Measurements from ENCODE around the gene DUOXA1.
"Not testable (repeated sequence)": the region's sequence is repeated elsewhere in the genome, so short reads cannot be mapped to it uniquely, and the experiment has no call there.

The DUOXA1 gene

GRCh38 chr15:45105586-45105985, 24.1 kb downstream of the DUOXA1 start:
- H3K27ac ChIP-seq (replicated peaks): no peak overlapping the region
- no peak for TF ChIP-seq GABPA (IDR thresholded peaks at IDR 0.05; ENCODE audit: low read depth)
- TF ChIP-seq, protein P1, sequence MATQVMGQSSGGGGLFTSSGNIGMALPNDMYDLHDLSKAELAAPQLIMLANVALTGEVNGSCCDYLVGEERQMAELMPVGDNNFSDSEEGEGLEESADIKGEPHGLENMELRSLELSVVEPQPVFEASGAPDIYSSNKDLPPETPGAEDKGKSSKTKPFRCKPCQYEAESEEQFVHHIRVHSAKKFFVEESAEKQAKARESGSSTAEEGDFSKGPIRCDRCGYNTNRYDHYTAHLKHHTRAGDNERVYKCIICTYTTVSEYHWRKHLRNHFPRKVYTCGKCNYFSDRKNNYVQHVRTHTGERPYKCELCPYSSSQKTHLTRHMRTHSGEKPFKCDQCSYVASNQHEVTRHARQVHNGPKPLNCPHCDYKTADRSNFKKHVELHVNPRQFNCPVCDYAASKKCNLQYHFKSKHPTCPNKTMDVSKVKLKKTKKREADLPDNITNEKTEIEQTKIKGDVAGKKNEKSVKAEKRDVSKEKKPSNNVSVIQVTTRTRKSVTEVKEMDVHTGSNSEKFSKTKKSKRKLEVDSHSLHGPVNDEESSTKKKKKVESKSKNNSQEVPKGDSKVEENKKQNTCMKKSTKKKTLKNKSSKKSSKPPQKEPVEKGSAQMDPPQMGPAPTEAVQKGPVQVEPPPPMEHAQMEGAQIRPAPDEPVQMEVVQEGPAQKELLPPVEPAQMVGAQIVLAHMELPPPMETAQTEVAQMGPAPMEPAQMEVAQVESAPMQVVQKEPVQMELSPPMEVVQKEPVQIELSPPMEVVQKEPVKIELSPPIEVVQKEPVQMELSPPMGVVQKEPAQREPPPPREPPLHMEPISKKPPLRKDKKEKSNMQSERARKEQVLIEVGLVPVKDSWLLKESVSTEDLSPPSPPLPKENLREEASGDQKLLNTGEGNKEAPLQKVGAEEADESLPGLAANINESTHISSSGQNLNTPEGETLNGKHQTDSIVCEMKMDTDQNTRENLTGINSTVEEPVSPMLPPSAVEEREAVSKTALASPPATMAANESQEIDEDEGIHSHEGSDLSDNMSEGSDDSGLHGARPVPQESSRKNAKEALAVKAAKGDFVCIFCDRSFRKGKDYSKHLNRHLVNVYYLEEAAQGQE (IDR thresholded peaks at IDR 0.05; ENCODE audit: insufficient replicate concordance, low read depth): no peak
- TF ChIP-seq SPI1 (IDR thresholded peaks at IDR 0.05; ENCODE audit: borderline replicate concordance, low read depth): no peak
- no peak for TF ChIP-seq POLR2AphosphoS5 (IDR thresholded peaks at IDR 0.05; ENCODE audit: low read depth)
- TF ChIP-seq, protein P2, sequence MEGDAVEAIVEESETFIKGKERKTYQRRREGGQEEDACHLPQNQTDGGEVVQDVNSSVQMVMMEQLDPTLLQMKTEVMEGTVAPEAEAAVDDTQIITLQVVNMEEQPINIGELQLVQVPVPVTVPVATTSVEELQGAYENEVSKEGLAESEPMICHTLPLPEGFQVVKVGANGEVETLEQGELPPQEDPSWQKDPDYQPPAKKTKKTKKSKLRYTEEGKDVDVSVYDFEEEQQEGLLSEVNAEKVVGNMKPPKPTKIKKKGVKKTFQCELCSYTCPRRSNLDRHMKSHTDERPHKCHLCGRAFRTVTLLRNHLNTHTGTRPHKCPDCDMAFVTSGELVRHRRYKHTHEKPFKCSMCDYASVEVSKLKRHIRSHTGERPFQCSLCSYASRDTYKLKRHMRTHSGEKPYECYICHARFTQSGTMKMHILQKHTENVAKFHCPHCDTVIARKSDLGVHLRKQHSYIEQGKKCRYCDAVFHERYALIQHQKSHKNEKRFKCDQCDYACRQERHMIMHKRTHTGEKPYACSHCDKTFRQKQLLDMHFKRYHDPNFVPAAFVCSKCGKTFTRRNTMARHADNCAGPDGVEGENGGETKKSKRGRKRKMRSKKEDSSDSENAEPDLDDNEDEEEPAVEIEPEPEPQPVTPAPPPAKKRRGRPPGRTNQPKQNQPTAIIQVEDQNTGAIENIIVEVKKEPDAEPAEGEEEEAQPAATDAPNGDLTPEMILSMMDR (IDR thresholded peaks at IDR 0.05; ENCODE audit: insufficient read depth, low read length): no peak
- DNase-seq (ENCODE audit: low read depth in 1 of 2, low spot score in 1 of 2): no peak
- H3K4me3 ChIP-seq (replicated peaks; ENCODE audit: insufficient read depth, low read length): no peak overlapping the region
- peaks cover 9% of the 10 kb centered on the region for H3K27me3 ChIP-seq (ENCODE audit: insufficient read depth, poor library complexity, severe bottlenecking)

- DNase-seq (ENCODE audit: low read depth in 1 of 2, low spot score in 1 of 2); H3K27ac ChIP-seq (replicated peaks); H3K4me3 ChIP-seq (replicated peaks; ENCODE audit: insufficient read depth, low read length); H3K27me3 ChIP-seq (ENCODE audit: insufficient read depth, poor library complexity, severe bottlenecking): not testable (repeated sequence)
Measured at GRCh38 chr15:45104170-45104569, 25.5 kb downstream of the DUOXA1 start.

DNA sequence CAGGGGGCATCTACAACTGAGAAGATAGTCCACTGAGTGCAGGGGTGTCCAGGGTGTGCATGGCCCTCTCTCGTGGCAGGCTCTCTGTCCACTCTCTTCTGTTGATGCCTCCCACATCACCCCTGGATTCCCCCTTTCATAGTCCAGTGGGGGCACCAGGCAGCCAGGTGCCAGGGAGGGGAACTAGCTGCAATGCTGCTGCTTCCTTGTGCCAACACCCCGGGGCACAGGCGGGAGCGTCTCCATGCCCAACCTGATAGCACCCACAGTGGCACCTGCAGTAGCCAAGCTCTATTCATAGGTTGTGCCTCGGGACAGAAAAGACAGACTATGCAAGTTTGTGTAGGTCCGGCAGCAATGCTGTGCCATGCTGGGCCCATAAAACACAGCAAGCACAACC, 27.5 kb downstream of the DUOXA1 start:
- TF ChIP-seq SPI1 (IDR thresholded peaks at IDR 0.05; ENCODE audit: borderline replicate concordance, low read depth): no peak
- TF ChIP-seq GABPA (IDR thresholded peaks at IDR 0.05; ENCODE audit: low read depth): no peak
- TF ChIP-seq, protein P2 (IDR thresholded peaks at IDR 0.05; ENCODE audit: insufficient read depth, low read length): no peak
- TF ChIP-seq POLR2AphosphoS5 (IDR thresholded peaks at IDR 0.05; ENCODE audit: low read depth): no peak
- TF ChIP-seq, protein P1 (IDR thresholded peaks at IDR 0.05; ENCODE audit: insufficient replicate concordance, low read depth): no peak
- Histone ChIP-seq H3K27me3 (ENCODE audit: insufficient read depth, poor library complexity, severe bottlenecking) (no peaks in the 10 kb centered on the region), H3K27ac (replicated peaks) (no peak overlapping the region)

DNA sequence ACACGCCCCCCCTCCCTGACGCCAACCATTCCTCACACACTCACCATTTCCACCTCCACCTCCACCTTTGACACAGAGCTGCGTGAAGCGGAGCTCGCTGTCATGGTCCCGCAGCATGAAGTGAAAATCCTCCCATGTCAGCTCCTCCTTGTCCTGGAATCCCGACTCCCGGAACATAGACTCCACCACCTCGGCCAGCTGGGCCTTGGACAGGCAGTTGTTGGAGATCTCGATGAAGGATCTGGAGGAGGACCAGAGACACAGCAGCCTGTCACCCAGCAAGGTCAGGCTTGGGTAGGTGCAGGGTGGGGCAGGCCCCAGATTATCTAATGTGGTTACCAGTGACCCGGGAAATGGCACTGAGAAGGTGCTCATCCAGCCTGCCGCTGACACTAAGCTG, 27.9 kb downstream of the DUOXA1 start:
- Histone ChIP-seq H3K27ac (replicated peaks) (no peak overlapping the region), H3K27me3 (ENCODE audit: insufficient read depth, poor library complexity, severe bottlenecking) (no peaks in the 10 kb centered on the region), H3K4me3 (replicated peaks; ENCODE audit: insufficient read depth, low read length) (no peak overlapping the region)
- no peak for DNase-seq (ENCODE audit: low read depth in 1 of 2, low spot score in 1 of 2)
- TF ChIP-seq, protein P2 (IDR thresholded peaks at IDR 0.05; ENCODE audit: insufficient read depth, low read length): no peak
- TF ChIP-seq POLR2AphosphoS5 (IDR thresholded peaks at IDR 0.05; ENCODE audit: low read depth) (no peak), SPI1 (IDR thresholded peaks at IDR 0.05; ENCODE audit: borderline replicate concordance, low read depth) (no peak), GABPA (IDR thresholded peaks at IDR 0.05; ENCODE audit: low read depth) (no peak)
- TF ChIP-seq, protein P1 (IDR thresholded peaks at IDR 0.05; ENCODE audit: insufficient replicate concordance, low read depth): no peak

More for the DNA sequence above, 27.5 kb downstream of the DUOXA1 start:
- no peak for DNase-seq (ENCODE audit: low read depth in 1 of 2, low spot score in 1 of 2)
- no peak overlapping the region for H3K4me3 ChIP-seq (replicated peaks; ENCODE audit: insufficient read depth, low read length)
